ENCODE measurements around the gene PHLDA1. TPM values are rescaled to one million over a fixed set of nuclear protein-coding genes. Genes with fewer than 3 reads are reported as not detected.

The PHLDA1 gene
- total and polyA plus RNA-seq, 4 donors: 27.0 to 61.5 (median 49.0) TPM

DNA sequence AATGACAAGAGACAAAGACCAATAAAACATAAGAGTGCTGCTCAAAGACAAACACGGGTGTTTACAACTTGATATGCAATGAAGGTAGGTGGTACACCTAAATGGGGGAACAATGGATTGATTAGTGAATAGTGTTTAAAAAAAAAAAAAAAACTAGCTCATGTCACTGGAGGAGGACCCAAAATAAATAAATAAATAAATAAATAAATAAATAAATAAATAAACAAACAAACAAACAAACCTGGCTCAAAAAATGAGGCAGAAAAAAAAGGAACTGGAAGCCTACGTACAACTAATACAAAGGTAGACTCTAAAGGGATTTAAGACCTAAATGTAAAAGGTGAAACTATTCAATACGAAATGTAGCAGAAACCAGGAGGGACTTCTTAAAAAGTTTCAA, 34.3 kb upstream of the PHLDA1 start:
- H3K27me3 ChIP-seq (ENCODE audit: control insufficient read depth, insufficient read depth, low read length): no peaks in the 10 kb centered on the region
- peaks cover 11% of the 10 kb centered on the region for H3K36me3 ChIP-seq (ENCODE audit: control insufficient read depth, insufficient read depth, low read length)
- no CpG with 5 or more reads among the region's 3 CpGs for WGBS (ENCODE audit: insufficient coverage)

DNA sequence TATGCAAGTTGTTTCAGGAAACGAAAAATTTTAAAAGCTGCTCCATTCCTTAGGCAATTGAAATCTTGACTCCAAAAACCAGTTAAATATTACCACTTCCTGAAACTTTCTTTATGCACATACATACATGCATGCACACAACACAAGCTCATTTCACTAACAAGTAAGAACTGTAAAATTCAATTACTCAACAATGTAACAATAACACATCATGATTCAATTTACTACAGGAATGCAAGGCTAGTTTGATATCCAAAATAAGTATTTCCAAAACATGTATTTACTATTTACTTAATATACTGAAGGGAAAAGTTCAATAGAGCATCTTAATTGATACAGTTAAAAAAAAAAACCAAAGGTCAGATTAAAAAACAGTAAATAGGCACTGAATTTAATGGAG, 33.3 kb upstream of the PHLDA1 start:
- DNase-seq (ENCODE audit: low read depth in 4 of 6, low spot score in 6 of 6): no peak
- WGBS (ENCODE audit: insufficient coverage): 100% methylated on average over 1 of the region's 1 CpG
- Histone ChIP-seq H3K9me3 (ENCODE audit: control insufficient read depth, insufficient read depth, low read length) (peaks cover 12% of the 10 kb centered on the region), H3K27ac (ENCODE audit: low read depth, low read length) (no peak overlapping the region), H3K4me3 (ENCODE audit: low read depth, low read length) (no peak overlapping the region), H3K36me3 (ENCODE audit: control insufficient read depth, insufficient read depth, low read length) (peaks cover 11% of the 10 kb centered on the region), H3K4me1 (ENCODE audit: control insufficient read depth, insufficient read depth, low read length) (no peaks in the 10 kb centered on the region), H3K27me3 (ENCODE audit: control insufficient read depth, insufficient read depth, low read length) (no peaks in the 10 kb centered on the region)

More for the DNA sequence above, 34.3 kb upstream of the PHLDA1 start:
- Histone ChIP-seq H3K9me3 (ENCODE audit: control insufficient read depth, insufficient read depth, low read length) (peaks cover 12% of the 10 kb centered on the region), H3K27ac (ENCODE audit: low read depth, low read length) (no peak overlapping the region), H3K4me3 (ENCODE audit: low read depth, low read length) (no peak overlapping the region), H3K4me1 (ENCODE audit: control insufficient read depth, insufficient read depth, low read length) (no peaks in the 10 kb centered on the region)
- no peak for DNase-seq (ENCODE audit: low read depth in 4 of 6, low spot score in 6 of 6)

DNA sequence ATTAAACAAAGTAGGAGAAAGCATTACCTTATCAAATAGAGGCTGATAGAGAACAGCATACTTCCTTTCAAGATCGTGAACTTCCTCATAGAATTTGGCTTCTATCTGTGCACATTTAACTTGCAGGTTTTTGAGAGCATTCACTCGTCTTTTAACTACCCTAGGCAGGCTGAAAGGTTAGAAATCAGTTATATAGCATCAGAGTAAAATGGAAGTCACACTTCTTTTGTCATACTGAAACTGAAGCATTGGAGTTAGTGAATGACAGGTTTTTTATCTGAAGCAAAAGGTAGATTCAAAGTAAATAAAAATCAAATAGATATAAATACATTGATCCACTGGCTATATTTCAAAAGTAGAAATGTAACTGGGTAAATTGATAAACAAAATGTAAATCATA, 28.5 kb upstream of the PHLDA1 start:
- peaks cover 5% of the 10 kb centered on the region for H3K9me3 ChIP-seq (ENCODE audit: control insufficient read depth, insufficient read depth, low read length)
- DNase-seq (ENCODE audit: low read depth in 4 of 6, low spot score in 6 of 6): no peak
- no peak overlapping the region for H3K4me3 ChIP-seq (ENCODE audit: low read depth, low read length)
- H3K4me1 ChIP-seq (ENCODE audit: control insufficient read depth, insufficient read depth, low read length): no peaks in the 10 kb centered on the region
- WGBS (ENCODE audit: insufficient coverage): no CpG with 5 or more reads among the region's 2 CpGs
- no peak overlapping the region for H3K27ac ChIP-seq (ENCODE audit: low read depth, low read length)
- peaks cover 22% of the 10 kb centered on the region for H3K36me3 ChIP-seq (ENCODE audit: control insufficient read depth, insufficient read depth, low read length)
- no peaks in the 10 kb centered on the region for H3K27me3 ChIP-seq (ENCODE audit: control insufficient read depth, insufficient read depth, low read length)

DNA sequence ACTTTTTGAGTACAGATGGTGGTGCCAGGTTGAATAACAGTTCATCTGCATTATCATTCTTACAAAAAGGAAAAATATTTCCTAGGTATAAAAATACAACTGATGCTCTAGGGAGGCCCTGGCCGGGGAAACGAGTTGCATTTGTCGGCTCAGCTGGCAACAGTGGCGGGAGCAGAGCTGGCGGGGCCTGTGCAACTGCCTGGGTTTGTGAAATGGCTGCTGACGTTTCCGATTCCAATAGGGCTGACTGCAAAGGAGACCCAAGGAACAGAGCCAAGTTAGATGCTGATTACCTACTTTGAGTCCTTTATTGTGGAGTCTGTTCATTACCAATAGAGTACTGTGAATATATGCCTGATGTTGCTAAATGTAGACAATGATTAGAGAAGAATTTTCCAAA, 25.8 kb upstream of the PHLDA1 start:
- no peaks in the 10 kb centered on the region for H3K27me3 ChIP-seq (ENCODE audit: control insufficient read depth, insufficient read depth, low read length)
- peak in 3 of 6 donors; percentile 13 to 73 (median 47) for DNase-seq (ENCODE audit: low read depth in 4 of 6, low spot score in 6 of 6)
- no peaks in the 10 kb centered on the region for H3K9me3 ChIP-seq (ENCODE audit: control insufficient read depth, insufficient read depth, low read length)
- H3K4me3 ChIP-seq (ENCODE audit: low read depth, low read length): no peak overlapping the region
- 57% methylated on average over 7 of the region's 7 CpGs for WGBS (ENCODE audit: insufficient coverage)
- no peak overlapping the region for H3K27ac ChIP-seq (ENCODE audit: low read depth, low read length)
- H3K36me3 ChIP-seq (ENCODE audit: control insufficient read depth, insufficient read depth, low read length): peaks cover 26% of the 10 kb centered on the region
- no peaks in the 10 kb centered on the region for H3K4me1 ChIP-seq (ENCODE audit: control insufficient read depth, insufficient read depth, low read length)

GRCh38 chr12:76055393-76055792, 23.8 kb upstream of the PHLDA1 start:
- DNase-seq (ENCODE audit: low read depth in 4 of 6, low spot score in 6 of 6): peak in 1 of 6 donors; percentile 15
- H3K27me3 ChIP-seq (ENCODE audit: control insufficient read depth, insufficient read depth, low read length): no peaks in the 10 kb centered on the region
- peaks cover 26% of the 10 kb centered on the region for H3K36me3 ChIP-seq (ENCODE audit: control insufficient read depth, insufficient read depth, low read length)
- H3K27ac ChIP-seq (ENCODE audit: low read depth, low read length): no peak overlapping the region
- no peak overlapping the region for H3K4me3 ChIP-seq (ENCODE audit: low read depth, low read length)
- H3K4me1 ChIP-seq (ENCODE audit: control insufficient read depth, insufficient read depth, low read length): no peaks in the 10 kb centered on the region
- no peaks in the 10 kb centered on the region for H3K9me3 ChIP-seq (ENCODE audit: control insufficient read depth, insufficient read depth, low read length)
- no CpG with 5 or more reads among the region's 2 CpGs for WGBS (ENCODE audit: insufficient coverage)

GRCh38 chr12:76049575-76050251, 18.1 kb upstream of the PHLDA1 start:
- DNase-seq (ENCODE audit: low read depth in 4 of 6, low spot score in 6 of 6): no peak
- H3K9me3 ChIP-seq (ENCODE audit: control insufficient read depth, insufficient read depth, low read length): no peaks in the 10 kb centered on the region
- WGBS (ENCODE audit: insufficient coverage): no CpG with 5 or more reads among the region's 4 CpGs
- no peak overlapping the region for H3K27ac ChIP-seq (ENCODE audit: low read depth, low read length)
- H3K36me3 ChIP-seq (ENCODE audit: control insufficient read depth, insufficient read depth, low read length): peaks cover 11% of the 10 kb centered on the region
- H3K4me1 ChIP-seq (ENCODE audit: control insufficient read depth, insufficient read depth, low read length): no peaks in the 10 kb centered on the region
- no peaks in the 10 kb centered on the region for H3K27me3 ChIP-seq (ENCODE audit: control insufficient read depth, insufficient read depth, low read length)
- H3K4me3 ChIP-seq (ENCODE audit: low read depth, low read length): no peak overlapping the region

DNA sequence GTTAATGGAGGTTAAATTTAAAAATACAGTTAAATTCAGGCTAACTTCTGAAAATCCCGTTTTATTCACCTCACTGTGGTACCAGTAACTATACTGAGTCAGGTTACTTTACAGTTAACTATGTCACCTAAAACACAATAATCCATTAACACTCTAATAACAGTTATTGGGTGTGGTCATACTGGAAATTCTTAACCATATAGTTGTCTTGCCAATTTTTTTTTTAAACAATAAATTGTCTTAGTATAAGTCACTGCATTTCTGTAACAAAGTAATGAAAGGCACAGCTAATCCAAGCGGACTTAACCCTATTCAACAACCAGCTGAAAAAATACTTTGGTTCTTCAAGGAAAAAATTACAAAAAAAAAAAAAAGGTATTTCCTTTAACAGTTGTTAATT, 16.2 kb upstream of the PHLDA1 start:
- no peaks in the 10 kb centered on the region for H3K4me1 ChIP-seq (ENCODE audit: control insufficient read depth, insufficient read depth, low read length)
- WGBS (ENCODE audit: insufficient coverage): no CpG with 5 or more reads among the region's 2 CpGs
- no peaks in the 10 kb centered on the region for H3K27me3 ChIP-seq (ENCODE audit: control insufficient read depth, insufficient read depth, low read length)
- no peak overlapping the region for H3K4me3 ChIP-seq (ENCODE audit: low read depth, low read length)
- H3K9me3 ChIP-seq (ENCODE audit: control insufficient read depth, insufficient read depth, low read length): no peaks in the 10 kb centered on the region
- H3K27ac ChIP-seq (ENCODE audit: low read depth, low read length): no peak overlapping the region
- peaks cover 11% of the 10 kb centered on the region for H3K36me3 ChIP-seq (ENCODE audit: control insufficient read depth, insufficient read depth, low read length)
- DNase-seq (ENCODE audit: low read depth in 4 of 6, low spot score in 6 of 6): no peak

DNA sequence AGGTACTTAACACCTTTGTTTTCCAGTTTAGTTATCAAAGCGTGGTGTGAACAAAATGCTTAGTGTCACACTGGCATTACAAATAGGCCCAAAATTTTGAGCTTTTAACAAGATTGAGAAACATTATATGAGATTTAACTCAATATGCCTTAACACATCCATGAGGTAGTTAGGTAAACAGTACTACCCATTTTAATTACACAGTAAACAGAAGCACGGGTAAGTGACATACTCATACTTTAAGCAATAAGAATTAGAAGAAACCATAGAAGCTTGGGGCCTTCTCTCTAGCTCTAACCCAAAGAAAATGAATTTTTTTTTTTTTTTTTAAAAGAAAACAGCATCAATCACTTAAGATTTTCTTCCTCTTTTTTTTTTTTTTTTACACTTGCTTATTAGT, 15.5 kb upstream of the PHLDA1 start:
- no peaks in the 10 kb centered on the region for H3K27me3 ChIP-seq (ENCODE audit: control insufficient read depth, insufficient read depth, low read length)
- no peak overlapping the region for H3K27ac ChIP-seq (ENCODE audit: low read depth, low read length)
- peaks cover 11% of the 10 kb centered on the region for H3K36me3 ChIP-seq (ENCODE audit: control insufficient read depth, insufficient read depth, low read length)

GRCh38 chr12:76043377-76043776, 11.8 kb upstream of the PHLDA1 start:
- WGBS (ENCODE audit: insufficient coverage): 95% methylated on average over 3 of the region's 4 CpGs
- no peak for DNase-seq (ENCODE audit: low read depth in 4 of 6, low spot score in 6 of 6)
- Histone ChIP-seq H3K27ac (ENCODE audit: low read depth, low read length) (no peak overlapping the region), H3K27me3 (ENCODE audit: control insufficient read depth, insufficient read depth, low read length) (no peaks in the 10 kb centered on the region), H3K4me1 (ENCODE audit: control insufficient read depth, insufficient read depth, low read length) (no peaks in the 10 kb centered on the region), H3K4me3 (ENCODE audit: low read depth, low read length) (no peak overlapping the region), H3K9me3 (ENCODE audit: control insufficient read depth, insufficient read depth, low read length) (no peaks in the 10 kb centered on the region), H3K36me3 (ENCODE audit: control insufficient read depth, insufficient read depth, low read length) (peaks cover 6% of the 10 kb centered on the region)

More for the DNA sequence above, 15.5 kb upstream of the PHLDA1 start:
- no peaks in the 10 kb centered on the region for H3K4me1 ChIP-seq (ENCODE audit: control insufficient read depth, insufficient read depth, low read length)
- no peak overlapping the region for H3K4me3 ChIP-seq (ENCODE audit: low read depth, low read length)
- H3K9me3 ChIP-seq (ENCODE audit: control insufficient read depth, insufficient read depth, low read length): no peaks in the 10 kb centered on the region
- 100% methylated on average over 1 of the region's 2 CpGs for WGBS (ENCODE audit: insufficient coverage)
- no peak for DNase-seq (ENCODE audit: low read depth in 4 of 6, low spot score in 6 of 6)

DNA sequence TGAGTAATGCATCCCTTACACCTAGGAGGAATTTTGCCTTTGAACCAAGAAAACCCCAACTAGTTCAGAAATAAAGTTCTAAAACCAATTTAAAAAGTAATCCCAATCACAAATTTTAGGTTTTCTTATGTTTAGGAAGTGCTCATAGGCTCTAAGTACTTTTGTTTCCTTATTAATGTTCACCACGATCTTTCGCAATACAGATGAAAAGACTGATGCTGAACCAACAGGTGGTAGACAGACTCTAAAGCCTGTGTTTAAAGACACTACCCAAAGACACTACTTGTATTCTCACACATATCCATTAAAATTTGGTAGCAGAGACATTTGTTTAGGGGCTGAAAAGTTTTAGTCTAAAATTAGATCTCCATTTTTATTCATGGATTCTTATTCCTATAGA, 10.6 kb upstream of the PHLDA1 start:
- H3K27me3 ChIP-seq (ENCODE audit: control insufficient read depth, insufficient read depth, low read length): no peaks in the 10 kb centered on the region
- peaks cover 6% of the 10 kb centered on the region for H3K36me3 ChIP-seq (ENCODE audit: control insufficient read depth, insufficient read depth, low read length)
- no peak overlapping the region for H3K4me3 ChIP-seq (ENCODE audit: low read depth, low read length)
- no CpG with 5 or more reads among the region's 2 CpGs for WGBS (ENCODE audit: insufficient coverage)
- DNase-seq (ENCODE audit: low read depth in 4 of 6, low spot score in 6 of 6): no peak
- H3K4me1 ChIP-seq (ENCODE audit: control insufficient read depth, insufficient read depth, low read length): no peaks in the 10 kb centered on the region
- H3K9me3 ChIP-seq (ENCODE audit: control insufficient read depth, insufficient read depth, low read length): no peaks in the 10 kb centered on the region
- H3K27ac ChIP-seq (ENCODE audit: low read depth, low read length): no peak overlapping the region
